Measurements from ENCODE around the gene ONECUT3. TPM values are rescaled to one million over a fixed set of nuclear protein-coding genes. Genes with fewer than 3 reads are reported as not detected.

The ONECUT3 gene
- polyA plus RNA-seq, 1 donor (not counting 4 experiments of a cell fraction or from before 2014, with no cell fraction given): 0.01 TPM

GRCh38 chr19:1747285-1748114 is 5.8 kb upstream of the ONECUT3 start:
- FAIRE-seq (peak; percentile 87), DNase-seq (ENCODE audit: low read depth, low spot score) (peak; percentile 93)
- no peaks in the 10 kb centered on the region for H3K79me2 ChIP-seq (ENCODE audit: control insufficient read depth, insufficient read depth, low read length)
- H3K36me3 ChIP-seq (ENCODE audit: control insufficient read depth in 2 of 2, extremely low read depth in 1 of 2, insufficient read depth in 2 of 2, low read length in 2 of 2): no peaks in the 10 kb centered on the region
- peak overlapping the region; percentile 53 for H2AFZ ChIP-seq (ENCODE audit: control insufficient read depth, low read length)
- H3K9ac ChIP-seq (ENCODE audit: control insufficient read depth, extremely low read depth, insufficient read depth, low read length): peak overlapping the region; percentile 71
- peaks cover 36% of the 10 kb centered on the region for H3K4me1 ChIP-seq (ENCODE audit: control insufficient read depth, extremely low read depth, insufficient read depth, low read length)
- dilution Hi-C loops (cut with MboI; ENCODE audit: extremely low pct_ligation_motif_present, low sequenced_read_pairs): no loop called here
- H3K27me3 ChIP-seq (ENCODE audit: control insufficient read depth, extremely low read depth, insufficient read depth, low read length): peaks cover 44% of the 10 kb centered on the region
- H3K27ac ChIP-seq (ENCODE audit: control insufficient read depth, insufficient read depth, low read length): peak overlapping the region; percentile 90
- H3K9me3 ChIP-seq (ENCODE audit: control insufficient read depth, low read depth, low read length): no peaks in the 10 kb centered on the region
- peak overlapping the region; percentile 92 for H3K4me2 ChIP-seq (ENCODE audit: control insufficient read depth, extremely low read depth, insufficient read depth, low read depth, low read length)
- no peaks in the 10 kb centered on the region for H3K9me1 ChIP-seq (ENCODE audit: control insufficient read depth, extremely low read depth, insufficient read depth, low read length)
- H3K4me3 ChIP-seq (ENCODE audit: control insufficient read depth in 2 of 3, extremely low read depth in 1 of 3, insufficient read depth in 2 of 3, low read depth in 1 of 3, low read length in 3 of 3): peak overlapping the region in 2 of 3 experiments; percentile 45 to 46
- no peaks in the 10 kb centered on the region for H4K20me1 ChIP-seq (ENCODE audit: control insufficient read depth, extremely low read depth, insufficient read depth, low read length)
- TF ChIP-seq CTCF (optimal IDR thresholded peaks at IDR 0.05 in 1 of 3, IDR thresholded peaks at IDR 0.05 in 1 of 3, conservative IDR thresholded peaks at IDR 0.05 in 1 of 3; ENCODE audit: extremely low read depth in 1 of 3, insufficient read depth in 2 of 3, low read length in 3 of 3): no peak
- no peak for TF ChIP-seq EZH2 (IDR thresholded peaks at IDR 0.05; ENCODE audit: low read length)

GRCh38 chr19:1748115-1748872 is 5.0 kb upstream of the ONECUT3 start:
- Histone ChIP-seq H4K20me1 (ENCODE audit: control insufficient read depth, extremely low read depth, insufficient read depth, low read length) (no peaks in the 10 kb centered on the region), H3K9ac (ENCODE audit: control insufficient read depth, extremely low read depth, insufficient read depth, low read length) (peak overlapping the region; percentile 71), H3K9me1 (ENCODE audit: control insufficient read depth, extremely low read depth, insufficient read depth, low read length) (no peaks in the 10 kb centered on the region), H3K4me1 (ENCODE audit: control insufficient read depth, extremely low read depth, insufficient read depth, low read length) (peaks cover 36% of the 10 kb centered on the region), H3K79me2 (ENCODE audit: control insufficient read depth, insufficient read depth, low read length) (no peaks in the 10 kb centered on the region), H3K9me3 (ENCODE audit: control insufficient read depth, low read depth, low read length) (no peaks in the 10 kb centered on the region), H3K27ac (ENCODE audit: control insufficient read depth, insufficient read depth, low read length) (peak overlapping the region; percentile 86), H3K36me3 (ENCODE audit: control insufficient read depth in 2 of 2, extremely low read depth in 1 of 2, insufficient read depth in 2 of 2, low read length in 2 of 2) (no peaks in the 10 kb centered on the region), H3K27me3 (ENCODE audit: control insufficient read depth, extremely low read depth, insufficient read depth, low read length) (peaks cover 51% of the 10 kb centered on the region), H3K4me3 (ENCODE audit: control insufficient read depth in 2 of 3, extremely low read depth in 1 of 3, insufficient read depth in 2 of 3, low read depth in 1 of 3, low read length in 3 of 3) (peak overlapping the region; percentile 45 to 64 (median 46)), H3K4me2 (ENCODE audit: control insufficient read depth, extremely low read depth, insufficient read depth, low read depth, low read length) (peak overlapping the region; percentile 79), H2AFZ (ENCODE audit: control insufficient read depth, low read length) (peak overlapping the region; percentile 53)
- DNase-seq (ENCODE audit: low read depth, low spot score): peak; percentile 23
- no peak for FAIRE-seq
- dilution Hi-C loops (cut with MboI; ENCODE audit: extremely low pct_ligation_motif_present, low sequenced_read_pairs): no loop called here
- TF ChIP-seq CTCF (optimal IDR thresholded peaks at IDR 0.05 in 1 of 3, IDR thresholded peaks at IDR 0.05 in 1 of 3, conservative IDR thresholded peaks at IDR 0.05 in 1 of 3; ENCODE audit: extremely low read depth in 1 of 3, insufficient read depth in 2 of 3, low read length in 3 of 3): no peak
- TF ChIP-seq EZH2 (IDR thresholded peaks at IDR 0.05; ENCODE audit: low read length): no peak

Measured in keratinocyte (primary cell).